CD14-positive monocyte (primary cell): Measurements from ENCODE around the gene TRABD2B. TPM values are rescaled to one million over a fixed set of nuclear protein-coding genes. Genes with fewer than 3 reads are reported as not detected.

Experiments
- DNase-seq, 3 donors: peaks; one replicate each; pipeline ENCODE4 v3.0.0-alpha.2; 2011 to 2022
- H2AFZ ChIP-seq: 2 replicates; pipeline ENCODE4 v1.6.0; 2012; ENCODE audit warnings: mild to moderate bottlenecking, low read depth, low read length, inconsistent platforms; ENCODE audit not compliant: insufficient read depth, poor library complexity, severe bottlenecking
- H3K27ac ChIP-seq, 2 donors: 1 replicate in 1 of 2; 2 replicates in 1 of 2; pipeline ENCODE4 v1.5.1; 2012 to 2013; ENCODE audit warnings: low read length in 2 of 2, control low read depth in 1 of 2, inconsistent platforms in 1 of 2, low read depth in 1 of 2, mild to moderate bottlenecking in 1 of 2
- H3K27me3 ChIP-seq, 2 donors: one replicate each; pipeline versions ENCODE4 v1.6.0 to v1.6.1; 2011 to 2013; ENCODE audit warnings: low read length in 2 of 2; ENCODE audit not compliant: control insufficient read depth in 2 of 2, insufficient read depth in 2 of 2
- H3K36me3 ChIP-seq, 2 donors: replicated peaks in 1 of 2; 1 replicate in 1 of 2; 2 replicates in 1 of 2; pipeline versions ENCODE4 v1.5.1 to v1.6.1; 2012 to 2013; ENCODE audit warnings: low read length in 2 of 2, control low read depth in 1 of 2, inconsistent platforms in 1 of 2, mild to moderate bottlenecking in 1 of 2; ENCODE audit not compliant: insufficient read depth in 2 of 2, control insufficient read depth in 1 of 2
- H3K4me1 ChIP-seq, 2 donors: 1 replicate in 1 of 2; 2 replicates in 1 of 2; pipeline versions ENCODE4 v1.5.1 to v1.6.1; 2012 to 2013; ENCODE audit warnings: low read length in 2 of 2, control low read depth in 1 of 2, inconsistent platforms in 1 of 2, mild to moderate bottlenecking in 1 of 2, moderate library complexity in 1 of 2; ENCODE audit not compliant: insufficient read depth in 2 of 2, control insufficient read depth in 1 of 2
- H3K4me2 ChIP-seq: replicated peaks from 2 replicates; pipeline ENCODE3; 2012; ENCODE audit warnings: low read length, moderate library complexity, mild to moderate bottlenecking; ENCODE audit not compliant: poor library complexity, severe bottlenecking; ENCODE audit errors: extremely low read depth
- H3K4me3 ChIP-seq, 3 experiments: fragments of 200-600 bp in 1 of 3; sonication (generic) in 1 of 3; replicated peaks in 1 of 3; 1 replicate in 2 of 3; 2 replicates in 1 of 3; pipeline ENCODE4 v1.5.1; 2011 to 2013; ENCODE audit warnings: low read length in 3 of 3, mild to moderate bottlenecking in 3 of 3, control low read depth in 2 of 3, low read depth in 2 of 3, inconsistent platforms in 1 of 3, moderate library complexity in 1 of 3
- H3K79me2 ChIP-seq: 2 replicates; pipeline ENCODE4 v1.6.0; 2012; ENCODE audit warnings: mild to moderate bottlenecking, control low read depth, inconsistent platforms, low read length, moderate library complexity; ENCODE audit not compliant: insufficient read depth
- H3K9ac ChIP-seq: 2 replicates; pipeline ENCODE4 v1.6.0; 2017; ENCODE audit warnings: low read length, mild to moderate bottlenecking; ENCODE audit not compliant: insufficient read depth, poor library complexity, severe bottlenecking
- H3K9me3 ChIP-seq, 2 donors: replicated peaks in 1 of 2; 1 replicate in 1 of 2; 2 replicates in 1 of 2; pipeline versions ENCODE4 v1.5.1 to v1.6.1; 2012 to 2013; ENCODE audit warnings: low read length in 2 of 2, control low read depth in 1 of 2; ENCODE audit not compliant: control insufficient read depth in 1 of 2, insufficient read depth in 1 of 2
- H4K20me1 ChIP-seq: 2 replicates; pipeline ENCODE4 v1.6.0; 2012; ENCODE audit warnings: mild to moderate bottlenecking, low read length, control low read depth, moderate library complexity; ENCODE audit not compliant: insufficient read depth
- H3K27ac Mint-ChIP-seq, 7 donors: one replicate each; pipeline ENCODE4 v1.8.0; 2020; ENCODE audit warnings: mild to moderate bottlenecking in 7 of 7, mixed read lengths in 7 of 7, moderate library complexity in 6 of 7, inconsistent platforms in 2 of 7
- H3K27me3 Mint-ChIP-seq, 3 donors: one replicate each; pipeline ENCODE4 v1.8.0; 2021 to 2022; ENCODE audit warnings: low read depth in 3 of 3, mild to moderate bottlenecking in 3 of 3, mixed read lengths in 3 of 3, moderate library complexity in 3 of 3, inconsistent platforms in 1 of 3
- H3K36me3 Mint-ChIP-seq, 2 donors: one replicate each; pipeline ENCODE4 v1.8.0; 2020; ENCODE audit warnings: mixed read lengths in 2 of 2, inconsistent platforms in 1 of 2, mild to moderate bottlenecking in 1 of 2
- H3K4me1 Mint-ChIP-seq: one replicate; pipeline ENCODE4 v1.8.0; 2020; ENCODE audit warnings: mild to moderate bottlenecking, mixed read lengths
- H3K4me3 Mint-ChIP-seq, 2 donors: one replicate each; pipeline ENCODE4 v1.8.0; 2020; ENCODE audit warnings: mild to moderate bottlenecking in 2 of 2, mixed read lengths in 2 of 2, moderate library complexity in 1 of 2
- H3K9me3 Mint-ChIP-seq, 7 donors: one replicate each; pipeline ENCODE4 v1.8.0; 2020 to 2022; ENCODE audit warnings: mixed read lengths in 7 of 7, mild to moderate bottlenecking in 6 of 7, moderate library complexity in 6 of 7, inconsistent platforms in 2 of 7
- WGBS: methylation state at CpG from one replicate; pipeline ENCODE4 v1.1.5; 2013; ENCODE audit warnings: missing lambda C conversion rate; ENCODE audit not compliant: insufficient coverage; 5-methylcytosine and 5-hydroxymethylcytosine counted together
- intact Hi-C, 2 donors: fragments of 100-400 bp; cut with micrococcal nuclease; formaldehyde crosslinking; loops; one replicate each; pipeline versions ENCODE4 v1.15.0 to v1.15.1; 2023
- polyA plus RNA-seq, 3 donors: library from polyadenylated mRNA; depleted of rRNA in 1 of 3; unstranded in 2 of 3; stranded (reverse) in 1 of 3; fragments of 300-500 nt in 2 of 3; fragments of >200 nt in 1 of 3; fragmentation: Illumina TruSeq in 2 of 3; gene quantifications; 1 replicate in 2 of 3; 2 replicates in 1 of 3; pipeline ENCODE4 v1.2.3, GENCODE V29; 2012 to 2021
- TF ChIP-seq, protein P1 (sequence below): fragments of 200-600 bp; IDR thresholded peaks from one replicate; pipeline ENCODE4 v1.8.0; 2022; ENCODE audit warnings: antibody characterized with exemption, mild to moderate bottlenecking

The TRABD2B gene
- polyA plus RNA-seq, 3 donors = not detected

GRCh38 chr1:47906527-47907176 is 90.5 kb downstream of the TRABD2B start:
- Histone ChIP-seq H3K27ac (no peak overlapping the region), H3K27me3 (no peaks in the 10 kb centered on the region), H3K4me3 (no peak overlapping the region), H3K9ac (no peak overlapping the region), H3K4me2 (no peak overlapping the region), H3K79me2 (no peaks in the 10 kb centered on the region), H3K4me1 (no peaks in the 10 kb centered on the region), H2AFZ (no peak overlapping the region), H3K9me3 (no peaks in the 10 kb centered on the region), H3K36me3 (no peaks in the 10 kb centered on the region), H4K20me1 (no peaks in the 10 kb centered on the region)
- H3K9me3 Mint-ChIP-seq = no peaks in the 10 kb centered on the region
- H3K4me1 Mint-ChIP-seq = no peaks in the 10 kb centered on the region
- 92% methylated on average over 7 of the region's 14 CpGs for WGBS
- H3K4me3 Mint-ChIP-seq = no peak overlapping the region
- no peak for DNase-seq
- H3K27ac Mint-ChIP-seq = no peak overlapping the region
- TF ChIP-seq, protein P1, sequence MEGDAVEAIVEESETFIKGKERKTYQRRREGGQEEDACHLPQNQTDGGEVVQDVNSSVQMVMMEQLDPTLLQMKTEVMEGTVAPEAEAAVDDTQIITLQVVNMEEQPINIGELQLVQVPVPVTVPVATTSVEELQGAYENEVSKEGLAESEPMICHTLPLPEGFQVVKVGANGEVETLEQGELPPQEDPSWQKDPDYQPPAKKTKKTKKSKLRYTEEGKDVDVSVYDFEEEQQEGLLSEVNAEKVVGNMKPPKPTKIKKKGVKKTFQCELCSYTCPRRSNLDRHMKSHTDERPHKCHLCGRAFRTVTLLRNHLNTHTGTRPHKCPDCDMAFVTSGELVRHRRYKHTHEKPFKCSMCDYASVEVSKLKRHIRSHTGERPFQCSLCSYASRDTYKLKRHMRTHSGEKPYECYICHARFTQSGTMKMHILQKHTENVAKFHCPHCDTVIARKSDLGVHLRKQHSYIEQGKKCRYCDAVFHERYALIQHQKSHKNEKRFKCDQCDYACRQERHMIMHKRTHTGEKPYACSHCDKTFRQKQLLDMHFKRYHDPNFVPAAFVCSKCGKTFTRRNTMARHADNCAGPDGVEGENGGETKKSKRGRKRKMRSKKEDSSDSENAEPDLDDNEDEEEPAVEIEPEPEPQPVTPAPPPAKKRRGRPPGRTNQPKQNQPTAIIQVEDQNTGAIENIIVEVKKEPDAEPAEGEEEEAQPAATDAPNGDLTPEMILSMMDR = no peak
- no peaks in the 10 kb centered on the region for H3K36me3 Mint-ChIP-seq
- intact Hi-C loops = no loop called here
- H3K27me3 Mint-ChIP-seq = peaks cover 4 to 10% (median 5%) of the 10 kb centered on the region in 3 donors

GRCh38 chr1:47906009-47906432 is 91.2 kb downstream of the TRABD2B start:
- Histone ChIP-seq H3K9me3 (no peaks in the 10 kb centered on the region), H3K36me3 (no peaks in the 10 kb centered on the region), H3K9ac (no peak overlapping the region), H2AFZ (no peak overlapping the region), H3K4me3 (no peak overlapping the region), H3K4me2 (no peak overlapping the region), H3K4me1 (no peaks in the 10 kb centered on the region), H3K27me3 (no peaks in the 10 kb centered on the region), H3K79me2 (no peaks in the 10 kb centered on the region), H4K20me1 (no peaks in the 10 kb centered on the region), H3K27ac (no peak overlapping the region)
- Mint-ChIP-seq H3K9me3 (no peaks in the 10 kb centered on the region), H3K27me3 (peaks cover 3 to 10% (median 4%) of the 10 kb centered on the region in 3 donors), H3K4me3 (no peak overlapping the region), H3K27ac (no peak overlapping the region), H3K4me1 (no peaks in the 10 kb centered on the region), H3K36me3 (no peaks in the 10 kb centered on the region)
- intact Hi-C loops = no loop called here
- TF ChIP-seq, protein P1 = no peak
- WGBS = 93% methylated on average over 4 of the region's 4 CpGs
- no peak for DNase-seq
